Fibroblast of skin of left quadriceps (primary cell): ENCODE data around the gene MYH15.

Experiments used
- DNase-seq, 2 experiments: peaks; one replicate each; pipeline ENCODE4 v3.0.0-alpha.2; 2013; ENCODE audit warnings: low read depth in 2 of 2

The MYH15 gene

DNA sequence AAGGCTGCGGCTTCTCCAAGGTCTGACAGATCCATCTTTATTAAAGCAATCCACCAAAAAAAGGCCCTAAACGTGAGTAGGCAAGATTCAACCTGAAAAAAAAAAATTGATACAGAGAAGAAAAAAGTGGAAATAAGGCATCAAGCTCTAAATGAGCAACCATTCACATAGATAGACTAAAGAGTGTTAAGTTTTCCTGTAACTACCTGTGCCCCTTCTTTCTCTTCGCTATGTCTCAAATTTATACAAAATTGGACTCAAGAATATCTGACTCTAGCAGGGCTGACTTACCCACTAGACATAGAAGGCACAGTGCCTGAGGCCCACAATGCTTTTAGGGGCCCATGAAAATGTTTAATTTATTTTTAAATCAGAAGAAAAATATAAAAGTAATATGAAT is at the start of gene MYH15:
Gene MYH15, minus strand, starts transcription at position 101 of the 400 bp plus-strand sequence. Its CDS starts 66 bp downstream, at position 35.
- DNase-seq, result no peak

DNA sequence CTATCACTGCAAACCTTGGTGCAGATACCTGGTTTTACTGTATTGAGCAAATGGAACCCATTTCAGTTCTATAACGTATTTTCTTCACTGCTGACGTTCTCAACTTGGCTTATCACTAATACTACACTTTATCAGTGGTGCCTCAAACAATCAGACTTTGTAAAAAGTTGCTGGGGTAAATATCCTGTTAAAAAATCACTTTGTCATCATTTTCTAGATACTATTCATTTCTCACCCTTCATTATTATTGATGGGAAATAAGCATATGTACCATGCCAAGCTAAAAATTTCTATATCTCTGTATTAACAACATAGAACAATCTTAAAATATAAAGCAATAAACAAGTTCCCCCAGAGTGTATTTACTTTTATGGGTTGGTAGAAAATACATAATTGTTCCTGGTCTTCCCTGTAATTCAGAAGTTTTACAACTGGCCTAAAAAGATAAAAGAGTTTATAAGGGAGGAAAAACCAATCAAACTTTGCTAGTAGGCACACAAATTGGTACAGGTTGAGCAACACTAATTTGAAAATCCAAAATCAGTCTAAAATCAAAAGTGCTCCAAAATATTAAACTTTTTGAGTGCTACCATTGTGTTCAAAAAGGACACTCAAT is 45.7 kb upstream of the MYH15 start:
- no peak for DNase-seq

DNA sequence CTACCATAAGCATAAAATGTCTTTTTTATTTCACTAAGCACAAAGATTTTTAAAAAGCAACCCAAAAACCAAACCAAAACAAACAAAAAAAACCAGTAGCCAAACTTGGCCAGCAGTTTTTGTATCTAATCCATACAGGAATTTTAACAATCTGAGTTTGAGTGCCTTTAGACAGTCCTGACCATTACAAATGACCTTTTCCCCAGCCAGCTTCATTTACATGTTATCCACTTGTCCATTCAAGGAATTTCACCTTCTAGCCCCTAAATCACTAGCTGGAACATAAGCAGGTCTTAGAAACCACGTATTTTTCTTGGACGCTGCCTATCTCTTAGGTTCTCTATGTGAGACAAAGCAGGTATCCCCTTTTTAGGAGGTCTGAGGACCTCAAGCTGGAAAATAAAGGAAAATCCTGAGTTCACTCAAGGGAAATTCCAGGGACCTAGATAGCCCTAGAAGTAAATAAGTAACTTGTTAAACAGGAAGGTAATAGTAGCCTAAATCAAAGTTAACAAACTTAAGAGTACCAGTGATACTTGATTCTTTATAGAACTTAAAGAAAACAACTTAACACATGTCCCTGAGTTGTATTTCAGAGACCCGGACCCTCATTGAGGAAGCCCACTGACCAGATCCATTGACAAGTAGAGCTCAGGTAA is 44.6 kb upstream of the MYH15 start:
- DNase-seq, result no peak

DNA sequence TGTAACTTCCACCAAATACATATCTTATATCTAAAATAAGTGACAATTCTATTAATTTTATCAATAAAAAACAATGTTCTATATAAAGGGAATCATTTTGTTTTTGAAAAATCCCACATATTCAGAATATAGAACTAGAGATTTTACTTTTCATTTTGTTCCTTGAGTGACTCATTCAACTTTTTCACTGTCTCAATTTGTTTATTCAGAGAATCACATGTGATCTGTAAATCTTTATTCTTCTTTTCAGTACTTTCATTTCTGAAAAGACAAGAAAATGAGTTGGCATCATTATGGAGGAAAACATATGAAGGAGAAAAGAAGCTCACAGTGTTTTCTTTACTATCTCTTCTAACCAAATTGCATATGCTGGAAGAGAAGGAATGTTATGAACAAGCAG is 43.8 kb upstream of the MYH15 start:
- no peak for DNase-seq

DNA sequence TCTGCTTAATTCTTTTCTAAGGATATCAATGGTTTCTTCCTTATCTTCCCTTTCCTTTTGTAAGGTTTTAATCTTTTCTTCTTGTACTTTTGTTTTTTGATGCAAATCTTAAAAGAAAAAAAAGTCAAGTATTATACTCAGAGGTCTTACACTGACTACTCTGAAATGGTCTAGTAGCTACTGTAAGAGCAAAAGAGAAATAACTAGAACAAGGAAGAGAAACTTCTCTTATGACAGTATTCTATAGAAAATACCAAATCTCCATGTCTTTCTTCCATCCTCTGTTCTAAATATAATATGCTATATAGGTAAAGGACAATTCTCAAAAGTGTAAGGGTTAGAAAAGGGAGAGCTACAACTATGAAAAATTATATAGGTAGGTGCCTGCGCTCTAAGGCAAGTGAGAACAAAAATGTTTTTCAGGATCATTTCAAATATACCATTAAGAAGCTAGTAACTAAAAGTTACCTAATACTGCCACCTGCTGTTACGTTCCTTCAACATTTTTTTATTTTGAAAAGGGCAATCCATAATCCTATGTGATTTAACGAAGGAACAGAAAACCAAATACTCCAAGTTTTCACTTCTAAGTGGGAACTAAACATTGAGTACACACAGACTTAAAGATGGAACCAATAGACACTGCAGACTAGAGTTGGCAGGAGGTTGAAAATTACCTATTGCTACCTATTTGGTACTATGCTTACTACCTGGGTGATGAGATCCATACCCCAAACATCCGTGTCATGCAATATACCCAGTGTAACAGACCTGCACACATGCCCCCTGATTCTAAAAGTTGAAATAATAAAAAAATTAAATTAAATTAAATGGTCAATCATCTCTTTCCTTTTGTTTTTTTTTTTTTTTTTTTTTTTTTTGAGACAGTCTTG is 42.1 kb upstream of the MYH15 start:
- DNase-seq, result peak; percentile 11 to 33

DNA sequence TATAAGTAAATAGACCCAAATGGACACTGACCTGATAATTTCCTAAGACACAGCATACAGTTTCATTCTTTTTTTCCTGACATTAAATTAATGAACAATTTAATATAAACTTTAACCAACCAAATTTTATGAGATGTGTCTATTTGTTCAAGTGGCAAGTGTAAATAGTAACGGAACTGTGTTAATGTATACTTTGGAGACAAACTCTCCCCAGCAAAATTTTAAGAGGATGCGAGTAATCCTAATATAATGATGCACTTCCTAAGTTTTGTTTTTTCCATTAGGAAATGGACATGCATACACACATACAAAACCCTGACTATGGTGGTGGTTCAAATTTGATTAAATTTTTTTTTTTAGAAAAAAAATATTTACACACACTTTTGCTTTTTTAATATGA is 38.5 kb upstream of the MYH15 start:
- no peak for DNase-seq

DNA sequence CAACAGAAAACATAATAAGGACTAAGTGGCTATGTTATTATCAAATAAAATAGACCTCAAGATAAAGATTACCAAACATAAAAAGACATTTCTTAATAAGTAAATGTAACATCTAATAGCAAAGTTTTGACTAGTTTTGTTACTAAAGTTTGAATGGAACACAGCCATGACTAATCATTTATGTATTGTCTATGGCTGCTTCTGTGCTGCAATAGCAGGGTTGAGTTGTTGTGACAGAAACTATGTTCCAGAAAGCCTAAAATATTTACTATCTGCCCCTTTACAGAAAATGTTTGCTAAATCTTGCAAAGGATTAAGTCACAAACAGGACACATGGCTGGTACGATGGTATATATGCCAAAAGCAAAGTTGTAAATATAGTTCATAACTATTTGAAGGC is 37.9 kb upstream of the MYH15 start:
- no peak for DNase-seq

DNA sequence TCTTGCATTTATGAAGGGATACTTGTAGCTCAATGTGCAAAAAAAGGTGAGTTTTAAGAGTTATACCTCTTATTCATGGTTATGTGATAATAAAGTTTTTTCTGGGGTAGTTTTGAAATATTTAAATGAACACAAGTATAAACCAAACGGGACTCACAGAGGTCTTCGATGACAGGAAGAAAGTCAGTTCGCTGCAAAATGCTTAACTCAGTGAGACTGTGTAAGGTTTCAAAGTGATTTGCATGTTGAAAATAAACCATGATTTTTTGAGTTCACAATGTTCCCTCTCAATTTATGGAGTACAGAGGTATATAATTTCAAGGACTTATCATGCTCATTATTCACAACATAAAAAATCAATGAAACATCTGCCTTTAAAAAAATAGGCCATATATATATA is 36.3 kb upstream of the MYH15 start:
- no peak for DNase-seq

DNA sequence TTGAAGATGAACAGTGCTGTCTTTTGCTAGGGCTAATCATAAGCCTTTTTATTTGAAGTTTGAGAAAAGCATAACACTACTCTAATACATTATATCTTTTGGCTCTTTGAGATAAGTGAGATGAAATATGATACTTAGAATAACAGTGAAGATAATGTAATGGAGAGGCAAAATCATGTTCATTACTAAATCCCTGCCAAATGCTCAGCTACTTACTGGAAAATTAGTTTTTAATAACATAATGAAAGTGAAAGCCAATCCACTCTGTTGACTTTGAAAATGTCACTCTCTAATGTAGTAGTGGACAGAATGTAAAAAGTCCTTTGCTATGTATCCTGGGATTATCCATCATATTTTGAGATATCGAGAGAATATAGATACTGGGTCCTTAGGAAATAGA is 35.9 kb upstream of the MYH15 start:
- no peak for DNase-seq

DNA sequence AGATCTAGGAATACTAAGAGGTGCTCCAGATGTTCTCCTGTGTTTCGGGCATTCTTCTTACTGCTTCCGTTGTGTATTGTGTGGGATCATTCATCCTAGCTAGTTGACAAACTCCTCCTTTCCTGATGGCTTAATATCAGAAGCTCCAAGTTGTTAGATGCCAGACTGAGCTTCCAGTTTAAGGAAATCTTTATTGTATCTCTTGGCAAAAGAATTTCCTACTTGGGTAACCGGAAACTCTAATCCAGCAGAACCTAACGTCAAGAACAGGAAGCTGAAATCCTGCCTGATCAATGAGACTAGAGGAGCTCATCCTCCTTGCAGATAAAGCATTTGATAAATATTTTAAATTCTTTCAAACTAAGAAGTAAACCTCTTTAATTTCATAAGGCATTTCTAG is 27.7 kb upstream of the MYH15 start:
- no peak for DNase-seq

DNA sequence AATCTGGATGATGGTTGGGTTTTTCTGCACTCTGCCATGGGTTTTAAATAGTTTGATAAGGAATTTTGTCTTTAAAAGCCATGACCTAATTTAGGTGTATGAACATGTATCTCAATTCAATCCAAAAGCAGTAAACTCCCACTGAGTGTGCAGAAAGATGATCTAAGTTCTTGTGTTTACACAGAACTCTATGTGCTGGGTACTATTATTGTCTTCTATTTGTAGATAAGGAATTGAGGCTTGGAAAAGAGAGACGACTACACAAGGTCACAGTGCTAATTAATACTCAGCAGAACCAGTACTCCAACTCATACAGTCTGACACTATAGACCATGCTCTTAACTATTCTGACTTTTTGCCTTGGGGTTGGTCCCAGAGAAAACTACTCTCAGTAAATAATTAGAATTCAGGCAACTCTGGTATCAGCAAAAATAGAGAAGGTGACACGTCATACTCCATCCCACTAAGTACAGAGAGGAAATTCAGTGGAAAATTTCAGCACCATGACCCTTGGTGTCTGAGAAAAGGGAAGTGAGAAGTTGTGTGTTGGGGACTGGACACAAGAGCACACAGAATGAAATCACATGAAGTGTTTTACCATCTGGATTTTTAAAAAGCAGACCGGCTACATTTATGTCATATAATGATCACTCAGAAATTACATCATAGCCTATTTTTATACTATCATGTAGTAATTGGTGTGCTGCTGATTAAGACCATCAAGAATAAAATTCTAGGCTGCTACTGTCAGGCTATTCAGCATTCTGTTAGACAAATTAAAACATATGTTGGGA is 18.3 kb upstream of the MYH15 start:
- DNase-seq, result no peak

DNA sequence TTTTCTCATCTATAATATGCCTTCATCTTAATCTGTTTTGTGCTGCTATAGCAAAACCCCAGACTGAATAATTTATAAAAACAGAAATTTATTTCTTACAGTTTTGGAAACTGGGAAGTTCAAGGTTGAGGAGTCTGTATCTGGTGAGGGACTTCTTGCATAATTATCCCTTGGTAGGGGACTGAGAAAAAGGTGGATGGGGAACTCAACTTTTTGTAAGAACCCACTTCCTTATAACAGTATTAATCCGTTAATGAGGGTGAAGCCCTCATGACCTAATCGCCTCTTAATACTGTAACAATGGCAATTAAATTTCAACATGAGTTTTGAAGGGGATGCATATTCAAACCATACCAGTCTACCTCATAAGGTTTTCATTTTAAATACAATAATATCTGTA is 17.4 kb upstream of the MYH15 start:
- DNase-seq, result no peak

DNA sequence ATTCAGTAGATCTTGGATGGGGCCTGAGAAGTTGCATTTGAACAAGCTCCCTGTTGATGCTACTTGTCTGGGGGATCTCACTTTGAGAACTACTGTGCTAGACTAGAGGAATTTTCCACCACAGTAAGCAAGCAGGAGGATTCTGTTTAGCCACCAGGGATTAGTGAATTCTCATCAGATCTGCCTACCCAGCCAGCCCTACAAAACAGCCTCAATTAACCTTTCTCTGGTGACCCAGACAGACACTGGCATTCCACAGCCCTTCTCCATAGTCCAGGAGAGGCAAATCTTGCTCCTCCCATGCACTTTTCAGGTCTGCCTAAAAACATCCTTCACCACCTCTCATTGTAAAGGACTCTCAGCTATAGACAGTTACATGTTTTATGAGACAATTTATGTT is 16.7 kb upstream of the MYH15 start:
- no peak for DNase-seq

DNA sequence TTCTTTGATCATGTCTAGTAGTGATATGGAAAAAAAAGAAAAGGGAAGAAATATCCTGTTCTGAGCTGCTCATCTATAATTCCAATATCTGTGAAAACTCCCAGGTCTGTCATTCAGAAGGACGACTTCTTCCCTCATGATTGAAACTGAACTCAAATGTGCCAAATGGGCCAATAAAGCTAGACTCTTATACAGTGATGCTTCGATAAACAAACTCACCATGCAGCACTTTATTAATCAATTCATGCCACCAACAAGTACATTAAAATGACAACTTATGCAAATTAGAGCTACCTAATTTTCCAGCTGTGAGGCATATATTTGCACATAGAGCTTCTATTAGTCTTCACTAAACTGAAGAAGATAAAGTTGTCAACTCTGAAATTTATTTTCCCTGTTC is 15.6 kb upstream of the MYH15 start:
- no peak for DNase-seq

DNA sequence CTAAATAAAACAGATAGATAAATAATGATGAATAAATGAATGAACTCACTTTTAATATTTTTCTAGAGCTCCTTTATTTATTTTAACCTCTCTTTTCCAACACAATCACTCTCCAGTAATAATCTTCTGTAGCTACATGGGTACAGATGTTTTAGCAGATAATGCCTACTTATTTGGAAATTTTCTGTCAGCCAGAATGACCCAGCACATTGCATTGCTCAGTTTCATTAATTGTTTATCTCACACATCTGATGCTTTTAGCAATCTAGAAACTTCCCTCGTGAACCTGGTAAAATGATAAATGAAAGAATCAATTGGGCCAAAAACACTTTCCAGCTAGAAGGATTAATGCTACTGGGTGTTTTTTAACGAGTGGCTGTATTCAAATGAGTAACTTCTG is 14.9 kb upstream of the MYH15 start:
- no peak for DNase-seq

DNA sequence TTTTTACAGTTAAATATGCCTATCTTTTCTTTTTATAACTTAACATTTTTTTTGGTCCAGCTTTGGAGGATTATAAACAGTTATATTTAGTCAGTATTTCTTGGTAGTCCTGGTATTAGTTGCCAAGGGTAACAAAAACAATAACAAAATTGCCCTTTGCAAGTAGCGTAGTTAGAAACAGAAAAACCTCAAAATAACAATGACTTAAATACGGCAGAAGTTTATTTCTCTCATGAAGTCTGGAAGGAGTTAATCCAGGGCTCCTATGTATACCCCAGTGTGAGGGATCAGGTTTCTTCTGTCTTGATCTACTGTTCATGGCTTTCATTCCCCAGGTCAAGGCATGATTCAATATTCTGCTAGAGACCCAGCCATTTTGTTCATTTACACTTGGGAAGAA is 14.1 kb upstream of the MYH15 start:
- DNase-seq, result no peak

DNA sequence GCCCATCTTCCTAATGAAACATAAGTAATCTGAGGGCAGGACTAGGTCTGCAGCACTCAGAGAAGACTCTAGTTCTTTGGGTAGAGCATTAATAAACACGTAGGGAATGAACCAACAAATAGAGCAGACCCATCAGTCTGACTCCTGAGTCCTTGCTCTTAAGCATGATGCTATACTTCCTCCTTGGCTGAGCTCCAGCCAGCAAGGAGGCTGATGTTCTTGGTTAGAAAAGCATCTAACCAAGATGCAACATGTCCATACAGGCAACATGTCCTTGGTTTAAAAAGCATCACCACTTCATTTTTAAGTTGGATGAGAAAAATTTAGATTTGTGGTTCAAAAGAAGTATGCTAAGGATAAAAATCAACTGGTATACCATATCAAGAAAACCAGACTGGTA is 8.5 kb upstream of the MYH15 start:
- no peak for DNase-seq

DNA sequence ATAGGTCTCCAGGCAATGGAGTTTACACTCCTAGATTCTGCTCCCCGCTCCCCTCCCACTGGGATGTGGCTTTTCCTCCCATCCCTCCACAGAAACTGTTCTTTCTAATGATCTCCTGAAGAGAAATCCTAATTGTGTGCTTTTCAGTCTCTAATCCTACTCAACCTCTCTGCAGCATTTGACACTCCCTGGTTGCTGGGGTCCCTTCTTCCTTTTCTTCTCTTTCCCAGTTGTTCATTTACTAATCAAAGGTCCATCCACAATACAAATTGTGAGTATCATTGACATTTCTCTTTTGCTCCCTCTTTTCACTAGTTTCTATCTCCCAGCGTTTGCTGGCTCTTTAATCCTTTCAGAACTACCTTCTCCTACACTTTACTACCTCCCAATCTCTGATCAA is 6.5 kb upstream of the MYH15 start:
- no peak for DNase-seq

DNA sequence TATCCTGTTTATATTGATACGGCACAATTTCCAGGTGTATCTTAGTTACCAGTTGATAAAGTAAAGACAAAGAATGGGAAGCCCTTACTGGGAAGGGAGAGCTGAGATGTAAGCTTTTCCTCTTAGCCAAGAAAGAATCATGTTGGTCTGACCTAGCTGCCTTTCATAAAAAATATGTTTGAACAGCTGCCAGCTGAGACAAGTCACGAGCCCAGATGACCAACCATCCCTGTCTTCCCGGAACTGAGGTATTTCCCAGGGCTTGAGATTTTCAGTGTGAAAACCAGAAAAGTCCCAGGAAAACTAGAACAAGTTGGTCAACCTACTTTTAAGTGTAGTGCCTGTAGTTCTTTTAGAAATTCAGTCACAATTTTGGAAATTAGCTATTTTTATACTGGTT is 3.6 kb upstream of the MYH15 start:
- no peak for DNase-seq

DNA sequence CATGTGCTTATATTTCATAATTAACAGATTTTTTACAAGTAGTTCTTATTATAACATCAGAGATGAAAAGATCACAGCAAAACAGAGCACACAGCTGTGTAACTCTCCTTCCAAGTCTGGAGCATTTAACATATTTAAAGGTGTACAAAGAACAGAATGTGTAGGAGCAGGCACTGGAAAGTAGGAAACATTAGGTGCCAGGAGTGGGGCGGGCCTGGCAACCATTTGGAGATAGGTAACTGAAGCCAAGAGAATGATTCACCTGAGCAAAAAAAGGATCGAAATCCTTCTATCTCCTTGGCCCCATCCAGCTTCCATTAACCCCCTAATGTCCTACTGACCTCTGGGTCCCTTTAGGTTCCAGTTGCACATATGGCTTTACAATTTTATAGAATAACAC is 2.3 kb upstream of the MYH15 start:
- no peak for DNase-seq

DNA sequence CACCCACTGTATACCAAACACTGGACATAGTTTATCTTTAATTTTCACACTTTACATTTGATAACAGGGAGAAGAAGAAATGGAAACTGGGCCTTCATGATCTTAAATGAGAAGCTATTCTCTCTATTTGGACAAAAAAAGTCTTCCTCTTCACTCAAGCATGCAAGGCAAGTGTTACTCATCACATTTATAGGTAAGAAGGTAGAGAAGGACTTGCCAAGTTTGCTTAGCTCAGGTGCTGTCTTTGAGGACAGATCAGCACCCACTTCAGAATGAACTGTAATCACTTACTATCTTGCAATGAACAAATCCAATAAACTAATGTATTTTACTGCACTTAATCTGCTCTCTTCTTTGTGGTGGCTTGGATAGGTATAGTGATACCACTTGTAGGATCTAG is 1.1 kb upstream of the MYH15 start:
- DNase-seq, result no peak

DNA sequence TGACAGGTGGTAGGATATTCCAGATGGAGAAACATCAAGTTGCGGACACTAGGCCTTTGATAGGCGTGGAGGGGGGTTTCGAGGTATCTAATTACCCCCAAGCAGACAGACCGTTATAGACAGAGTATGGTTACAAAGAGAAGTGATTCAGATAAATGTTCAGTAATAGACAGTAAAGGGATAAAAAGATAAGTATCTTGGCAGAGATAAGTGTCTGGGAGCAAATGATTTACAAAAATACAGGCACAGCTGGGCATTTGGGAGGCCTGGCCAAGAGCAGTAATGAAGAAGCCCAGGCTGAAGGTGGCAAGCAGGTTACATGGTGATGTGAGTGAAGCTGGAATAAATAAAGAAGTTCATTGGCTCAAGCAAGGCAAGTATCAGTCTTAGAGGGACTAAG is 659 bp upstream of the MYH15 start:
- DNase-seq, result no peak
